WERI-Rb-1 (cell line): Measurements from ENCODE around the gene ZFPM1.

Experiments used
- DNase-seq: peaks from one replicate; pipeline ENCODE4 v3.0.0-alpha.2; 2020
- H3K27ac ChIP-seq: fragments of 250-450 bp; sonication (Bioruptor Pico); 2 replicates; pipeline ENCODE4 v1.5.1; 2020; ENCODE audit warnings: mild to moderate bottlenecking, moderate library complexity
- H3K27me3 ChIP-seq: fragments of 250-450 bp; sonication (Bioruptor Pico); 2 replicates; pipeline ENCODE4 v1.5.1; 2021; ENCODE audit warnings: mild to moderate bottlenecking, low read depth, moderate library complexity; ENCODE audit not compliant: insufficient read depth, severe bottlenecking
- H3K36me3 ChIP-seq: fragments of 250-450 bp; sonication (Bioruptor Pico); 2 replicates; pipeline ENCODE4 v1.5.1; 2020; ENCODE audit warnings: mild to moderate bottlenecking, moderate library complexity
- H3K4me3 ChIP-seq: 2 replicates; pipeline ENCODE4 v1.5.1; 2011; ENCODE audit warnings: low read depth, mild to moderate bottlenecking, control low read depth, low read length
- H3K9me3 ChIP-seq: fragments of 250-450 bp; sonication (Bioruptor Pico); 2 replicates; pipeline ENCODE4 v1.5.1; 2021; ENCODE audit warnings: mild to moderate bottlenecking, moderate library complexity; ENCODE audit not compliant: severe bottlenecking
- TF ChIP-seq, protein P1 (sequence below): IDR thresholded peaks from 2 replicates; pipeline ENCODE4 v1.5.1; 2011; ENCODE audit warnings: low read depth, mild to moderate bottlenecking, control low read depth, inconsistent platforms, low read length

Gene ZFPM1

GRCh38 chr16:88552166-88552565 is 99.1 kb downstream of the ZFPM1 start:
- Histone ChIP-seq H3K36me3 (no peaks in the 10 kb centered on the region), H3K27me3 (no peaks in the 10 kb centered on the region), H3K9me3 (no peaks in the 10 kb centered on the region), H3K4me3 (no peak overlapping the region), H3K27ac (no peak overlapping the region)
- DNase-seq: no peak
- TF ChIP-seq, protein P1, sequence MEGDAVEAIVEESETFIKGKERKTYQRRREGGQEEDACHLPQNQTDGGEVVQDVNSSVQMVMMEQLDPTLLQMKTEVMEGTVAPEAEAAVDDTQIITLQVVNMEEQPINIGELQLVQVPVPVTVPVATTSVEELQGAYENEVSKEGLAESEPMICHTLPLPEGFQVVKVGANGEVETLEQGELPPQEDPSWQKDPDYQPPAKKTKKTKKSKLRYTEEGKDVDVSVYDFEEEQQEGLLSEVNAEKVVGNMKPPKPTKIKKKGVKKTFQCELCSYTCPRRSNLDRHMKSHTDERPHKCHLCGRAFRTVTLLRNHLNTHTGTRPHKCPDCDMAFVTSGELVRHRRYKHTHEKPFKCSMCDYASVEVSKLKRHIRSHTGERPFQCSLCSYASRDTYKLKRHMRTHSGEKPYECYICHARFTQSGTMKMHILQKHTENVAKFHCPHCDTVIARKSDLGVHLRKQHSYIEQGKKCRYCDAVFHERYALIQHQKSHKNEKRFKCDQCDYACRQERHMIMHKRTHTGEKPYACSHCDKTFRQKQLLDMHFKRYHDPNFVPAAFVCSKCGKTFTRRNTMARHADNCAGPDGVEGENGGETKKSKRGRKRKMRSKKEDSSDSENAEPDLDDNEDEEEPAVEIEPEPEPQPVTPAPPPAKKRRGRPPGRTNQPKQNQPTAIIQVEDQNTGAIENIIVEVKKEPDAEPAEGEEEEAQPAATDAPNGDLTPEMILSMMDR: no peak

DNA sequence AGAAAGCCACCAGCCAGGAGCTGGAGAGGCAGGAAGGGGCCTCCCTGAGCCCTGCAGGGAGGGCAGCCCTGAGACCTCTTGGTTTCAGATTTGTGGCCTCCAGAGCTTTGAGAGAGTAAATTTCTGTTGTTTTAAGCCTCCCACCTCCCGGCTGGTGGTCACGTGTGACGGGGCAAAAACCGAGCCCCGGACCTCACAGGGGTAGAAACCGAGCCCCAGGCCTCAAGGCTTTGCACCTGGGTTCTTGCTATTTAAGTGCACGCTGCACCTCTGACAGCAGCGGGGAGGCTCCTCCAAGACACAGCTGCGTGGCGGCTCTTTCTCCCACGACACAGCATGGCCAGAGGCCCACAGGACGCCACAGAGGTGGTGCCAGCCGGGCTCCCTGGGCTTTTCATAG is 99.7 kb downstream of the ZFPM1 start:
- TF ChIP-seq, protein P1: no peak
- Histone ChIP-seq H3K27ac (no peak overlapping the region), H3K4me3 (no peak overlapping the region), H3K27me3 (no peaks in the 10 kb centered on the region), H3K36me3 (no peaks in the 10 kb centered on the region), H3K9me3 (no peaks in the 10 kb centered on the region)
- no peak for DNase-seq

DNA sequence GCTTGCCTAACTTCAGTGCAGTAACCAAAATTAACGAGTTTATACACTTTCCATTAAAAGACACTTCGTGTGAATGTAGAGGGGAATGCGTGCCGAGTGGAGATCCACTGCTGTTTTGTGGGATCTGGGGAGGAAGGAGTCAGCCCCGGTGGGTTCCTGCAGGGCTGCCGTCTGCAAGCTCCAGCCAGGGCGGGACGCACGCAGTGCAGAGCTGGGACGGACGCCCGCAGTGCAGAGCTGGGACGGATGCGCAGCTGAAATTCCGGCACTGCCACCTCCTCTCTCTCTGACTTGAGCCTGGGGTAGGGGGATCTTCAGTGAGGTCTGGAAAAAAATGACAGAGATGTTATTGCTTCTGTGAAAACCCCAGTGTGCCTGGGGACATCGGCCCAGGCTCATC is 100.7 kb downstream of the ZFPM1 start:
- TF ChIP-seq, protein P1: no peak
- Histone ChIP-seq H3K27me3 (no peaks in the 10 kb centered on the region), H3K4me3 (no peak overlapping the region), H3K36me3 (no peaks in the 10 kb centered on the region), H3K27ac (no peak overlapping the region), H3K9me3 (no peaks in the 10 kb centered on the region)
- DNase-seq: no peak

DNA sequence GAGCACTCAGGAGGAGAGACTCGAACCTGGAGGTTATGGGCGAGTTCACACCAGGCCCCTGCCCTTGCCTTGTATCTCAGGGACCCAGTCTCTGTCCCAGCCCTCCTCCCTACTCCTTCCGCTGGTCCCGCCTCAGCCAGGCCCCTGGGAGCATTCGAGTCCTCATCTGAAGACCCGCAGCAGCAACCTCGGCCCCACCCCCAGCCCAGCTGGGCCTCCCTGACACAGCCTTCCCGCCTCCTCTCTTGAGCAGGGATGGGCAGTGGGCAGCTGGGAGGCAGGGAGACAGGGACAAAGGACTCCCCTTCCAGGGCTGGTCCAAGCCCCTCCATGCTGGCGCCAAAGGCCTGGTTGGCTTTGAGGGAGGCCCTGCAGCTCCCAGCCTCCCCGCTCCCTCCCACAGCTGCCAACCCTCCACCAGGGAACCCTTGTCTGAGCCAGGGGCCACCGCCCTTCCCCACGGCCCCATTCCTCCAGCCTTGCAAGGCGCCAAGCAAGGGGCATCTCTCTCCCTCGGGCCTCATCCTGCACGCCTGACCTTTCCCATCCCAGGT is 101.7 kb downstream of the ZFPM1 start:
- peak; percentile 21 for DNase-seq
- H3K27ac ChIP-seq: no peak overlapping the region
- H3K36me3 ChIP-seq: no peaks in the 10 kb centered on the region
- TF ChIP-seq, protein P1: no peak
- no peaks in the 10 kb centered on the region for H3K27me3 ChIP-seq
- no peak overlapping the region for H3K4me3 ChIP-seq
- H3K9me3 ChIP-seq: no peaks in the 10 kb centered on the region

DNA sequence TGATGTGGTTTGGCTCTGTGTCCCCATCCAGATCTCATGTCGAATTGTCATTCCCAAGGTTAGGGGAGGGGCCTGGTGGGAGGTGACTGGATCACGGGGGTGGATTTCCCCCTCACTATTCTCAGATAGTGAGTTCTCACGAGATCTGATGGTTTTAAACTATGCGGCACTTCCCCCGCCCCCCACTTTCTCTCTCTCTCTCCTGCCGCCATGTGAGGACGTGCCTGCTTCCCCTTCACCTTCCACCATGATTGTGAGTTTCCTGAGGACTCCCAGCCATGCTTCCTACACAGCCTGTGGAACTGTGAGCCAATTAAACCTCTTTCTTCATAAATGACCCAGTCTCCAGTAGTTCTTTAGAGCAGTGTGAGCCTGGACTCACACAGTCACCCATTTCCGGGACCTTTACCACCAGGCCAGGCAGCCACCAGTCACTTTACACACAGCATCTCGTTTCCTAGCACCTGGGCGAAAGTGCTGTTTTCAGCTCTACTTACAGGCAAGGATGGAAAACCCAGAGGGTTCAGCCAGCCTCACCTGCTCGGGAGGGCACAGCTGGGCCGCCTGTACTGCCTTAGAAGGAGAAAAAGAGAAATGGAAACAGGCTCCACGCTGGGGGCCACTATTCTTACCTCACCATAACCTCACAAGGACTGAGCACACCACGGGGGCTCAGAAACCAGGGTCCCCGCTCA is 103.4 kb downstream of the ZFPM1 start:
- H3K36me3 ChIP-seq: no peaks in the 10 kb centered on the region
- H3K9me3 ChIP-seq: no peaks in the 10 kb centered on the region
- no peak overlapping the region for H3K27ac ChIP-seq
- TF ChIP-seq, protein P1: no peak
- no peaks in the 10 kb centered on the region for H3K27me3 ChIP-seq
- no peak overlapping the region for H3K4me3 ChIP-seq
- no peak for DNase-seq
